ENCODE data around the gene APP. TPM values are rescaled to one million over a fixed set of nuclear protein-coding genes. Genes with fewer than 3 reads are reported as not detected.

APP gene
- total and polyA plus RNA-seq, 10 of the 15 experiments (the other 5 are each of a cell fraction or from before 2014, with no cell fraction given): 8.8 to 94.9 (median 51.0) TPM

DNA sequence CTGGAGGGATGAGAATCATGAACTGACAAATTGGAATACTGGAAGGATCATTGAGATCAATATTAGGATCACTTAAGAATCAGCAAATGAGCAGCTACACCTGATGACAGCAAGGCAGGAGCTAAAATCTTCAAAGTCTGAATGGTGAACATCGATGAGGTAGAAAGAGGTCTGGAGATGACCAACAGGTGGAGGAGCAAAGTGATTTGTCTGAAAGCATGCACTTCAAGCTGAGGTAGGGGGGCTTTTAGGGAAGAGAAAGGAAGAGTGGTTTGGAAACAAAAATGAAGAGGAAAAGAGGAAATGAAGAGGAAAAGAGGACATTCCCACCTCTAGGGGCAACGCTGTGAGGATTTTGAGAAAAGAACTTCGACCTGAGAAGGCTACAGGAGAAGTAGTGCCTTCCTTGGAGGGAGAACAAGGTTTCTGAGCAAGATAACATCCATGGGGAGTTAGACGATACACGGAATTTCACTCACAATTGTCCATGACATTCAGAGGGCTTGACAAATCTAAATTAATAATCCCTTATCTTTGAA, 79.0 kb downstream of the APP start:
- no peak for TF ChIP-seq ZBED1 (IDR thresholded peaks at IDR 0.05; ENCODE audit: borderline replicate concordance)
- no peak for TF ChIP-seq SMC3 (IDR thresholded peaks at IDR 0.05; ENCODE audit: borderline replicate concordance, low read length)
- no peak for TF ChIP-seq STAT1 (conservative IDR thresholded peaks at IDR 0.05)
- no peak for TF ChIP-seq IKZF1 (conservative IDR thresholded peaks at IDR 0.05)
- TF ChIP-seq TCF12 (IDR thresholded peaks at IDR 0.05; ENCODE audit: low read depth, low read length): no peak
- no peak for TF ChIP-seq ZNF24 (IDR thresholded peaks at IDR 0.05)
- TF ChIP-seq, protein P1, sequence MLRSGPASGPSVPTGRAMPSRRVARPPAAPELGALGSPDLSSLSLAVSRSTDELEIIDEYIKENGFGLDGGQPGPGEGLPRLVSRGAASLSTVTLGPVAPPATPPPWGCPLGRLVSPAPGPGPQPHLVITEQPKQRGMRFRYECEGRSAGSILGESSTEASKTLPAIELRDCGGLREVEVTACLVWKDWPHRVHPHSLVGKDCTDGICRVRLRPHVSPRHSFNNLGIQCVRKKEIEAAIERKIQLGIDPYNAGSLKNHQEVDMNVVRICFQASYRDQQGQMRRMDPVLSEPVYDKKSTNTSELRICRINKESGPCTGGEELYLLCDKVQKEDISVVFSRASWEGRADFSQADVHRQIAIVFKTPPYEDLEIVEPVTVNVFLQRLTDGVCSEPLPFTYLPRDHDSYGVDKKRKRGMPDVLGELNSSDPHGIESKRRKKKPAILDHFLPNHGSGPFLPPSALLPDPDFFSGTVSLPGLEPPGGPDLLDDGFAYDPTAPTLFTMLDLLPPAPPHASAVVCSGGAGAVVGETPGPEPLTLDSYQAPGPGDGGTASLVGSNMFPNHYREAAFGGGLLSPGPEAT (IDR thresholded peaks at IDR 0.05; ENCODE audit: low read depth): no peak
- no peak for TF ChIP-seq MYB (IDR thresholded peaks at IDR 0.05; ENCODE audit: borderline replicate concordance, low read depth, low read length)
- TF ChIP-seq ZNF384 (IDR thresholded peaks at IDR 0.05; ENCODE audit: borderline replicate concordance, low read depth, low read length): no peak
- TF ChIP-seq YBX1 (IDR thresholded peaks at IDR 0.05): no peak
- SMC1A ChIA-PET (ENCODE audit: uncharacterized antibody, unreplicated experiment): no interaction called here
- Histone ChIP-seq H4K20me1 (ENCODE audit: control insufficient read depth, insufficient read depth) (no peaks in the 10 kb centered on the region), H3K4me3 (no peak overlapping the region), H3K4me1 (ENCODE audit: control insufficient read depth, insufficient read depth, low read length) (no peaks in the 10 kb centered on the region), H3K36me3 (ENCODE audit: control insufficient read depth in 2 of 2, insufficient read depth in 2 of 2, low read length in 1 of 2) (no peaks in the 10 kb centered on the region), H2AFZ (ENCODE audit: control insufficient read depth, low read depth, low read length) (no peak overlapping the region), H3K9me3 (replicated peaks; ENCODE audit: control insufficient read depth, insufficient read depth, low read length) (no peaks in the 10 kb centered on the region), H3K27ac (ENCODE audit: control insufficient read depth, insufficient read depth) (no peak overlapping the region), H3K27me3 (replicated peaks in 1 of 2; ENCODE audit: control insufficient read depth in 2 of 2, insufficient read depth in 2 of 2, low read length in 1 of 2) (no peaks in the 10 kb centered on the region), H3K9ac (ENCODE audit: control insufficient read depth, insufficient read depth, low read length) (no peak overlapping the region), H3K79me2 (ENCODE audit: control insufficient read depth, insufficient read depth, low read length) (no peaks in the 10 kb centered on the region), H3K4me2 (ENCODE audit: control insufficient read depth, insufficient read depth) (no peak overlapping the region)
- ATAC-seq (no peak), FAIRE-seq (no peak), DNase-seq (ENCODE audit: low read depth, low spot score) (no peak)
- POLR2A ChIA-PET: no interaction called here
- WGBS (ENCODE audit: insufficient coverage, insufficient replicate concordance, low lambda C conversion rate, missing lambda C conversion rate): 39% methylated on average over 5 of the region's 5 CpGs
- RAD21 ChIA-PET (ENCODE audit: unreplicated experiment): no interaction called here
- in situ Hi-C loops (cut with MboI) (no loop called here), intact Hi-C loops (cut with micrococcal nuclease; ENCODE audit: unreplicated experiment) (no loop called here)
- BruUV-seq (replicated peaks): no TSS peak
- CTCF ChIA-PET: no interaction called here

Measured in GM12878 (cell line).